H9 (cell line): ENCODE measurements around the gene RPL6. TPM values are rescaled to one million over a fixed set of nuclear protein-coding genes. Genes with fewer than 3 reads are reported as not detected.
A peak's percentile ranks its signal among the peaks of the same experiment; 100 is the strongest.
"Not testable (repeated sequence)": the region's sequence is repeated elsewhere in the genome, so short reads cannot be mapped to it uniquely, and the experiment has no call there.

Experiments used
- DNase-seq: peaks from one replicate; pipeline ENCODE4 v3.0.0-alpha.2; 2017
- H2AFZ ChIP-seq: one replicate; pipeline ENCODE4 v1.6.1; 2013; ENCODE audit warnings: mild to moderate bottlenecking, low read length, control low read depth, moderate library complexity
- H2AK5ac ChIP-seq: 2 replicates; pipeline ENCODE4 v1.6.1; 2013; ENCODE audit warnings: low read length, control low read depth, mixed read lengths; ENCODE audit not compliant: insufficient read length
- H2BK120ac ChIP-seq: one replicate; pipeline ENCODE4 v1.6.1; 2013; ENCODE audit warnings: low read depth, mild to moderate bottlenecking, low read length, control low read depth, inconsistent platforms; ENCODE audit not compliant: poor library complexity, severe bottlenecking
- H2BK12ac ChIP-seq: 2 replicates; pipeline ENCODE4 v1.6.1; 2013; ENCODE audit warnings: low read length, control low read depth, mixed read lengths, low read depth; ENCODE audit not compliant: insufficient read length
- H2BK15ac ChIP-seq: 2 replicates; pipeline ENCODE4 v1.6.1; 2013; ENCODE audit warnings: low read depth, low read length, control low read depth
- H2BK20ac ChIP-seq: one replicate; pipeline ENCODE4 v1.6.1; 2013; ENCODE audit warnings: low read depth, mild to moderate bottlenecking, low read length, control low read depth, inconsistent platforms; ENCODE audit not compliant: poor library complexity, severe bottlenecking
- H2BK5ac ChIP-seq: 2 replicates; pipeline ENCODE4 v1.6.1; 2013; ENCODE audit warnings: low read length, control low read depth, mixed read lengths; ENCODE audit not compliant: insufficient read length
- H3K14ac ChIP-seq: 2 replicates; pipeline ENCODE4 v1.6.1; 2013; ENCODE audit warnings: low read length, control low read depth; ENCODE audit not compliant: insufficient read depth
- H3K18ac ChIP-seq: 2 replicates; pipeline ENCODE4 v1.6.1; 2013; ENCODE audit warnings: low read depth, mild to moderate bottlenecking, mixed read lengths, low read length, control low read depth; ENCODE audit not compliant: insufficient read length
- H3K23ac ChIP-seq: 2 replicates; pipeline ENCODE4 v1.6.1; 2013; ENCODE audit warnings: low read length, control low read depth, mixed read lengths, low read depth; ENCODE audit not compliant: insufficient read length
- H3K23me2 ChIP-seq: 2 replicates; pipeline ENCODE4 v1.6.1; 2013; ENCODE audit warnings: low read depth, mild to moderate bottlenecking, mixed read lengths, low read length, control low read depth; ENCODE audit not compliant: insufficient read length, poor library complexity, severe bottlenecking
- H3K27ac ChIP-seq: 2 replicates; pipeline ENCODE4 v1.5.1; 2013; ENCODE audit warnings: low read length, control low read depth, mixed read lengths, low read depth; ENCODE audit not compliant: insufficient read length
- H3K27me3 ChIP-seq: 2 replicates; pipeline ENCODE4 v1.6.1; 2013; ENCODE audit warnings: low read length, control low read depth, inconsistent platforms; ENCODE audit not compliant: insufficient read depth
- H3K4ac ChIP-seq: 2 replicates; pipeline ENCODE4 v1.6.1; 2013; ENCODE audit warnings: low read depth, mild to moderate bottlenecking, control low read depth, inconsistent platforms, low read length, moderate library complexity
- H3K4me1 ChIP-seq: 2 replicates; pipeline ENCODE4 v1.6.1; 2013; ENCODE audit warnings: low read length, control low read depth, inconsistent platforms; ENCODE audit not compliant: insufficient read depth
- H3K4me2 ChIP-seq: 2 replicates; pipeline ENCODE4 v1.6.1; 2013; ENCODE audit warnings: low read length, control low read depth, mixed read lengths; ENCODE audit not compliant: insufficient read length, insufficient read depth
- H3K56ac ChIP-seq: 2 replicates; pipeline ENCODE4 v1.6.1; 2013; ENCODE audit warnings: low read depth, mild to moderate bottlenecking, mixed read lengths, low read length, control low read depth; ENCODE audit not compliant: insufficient read length
- H3K79me1 ChIP-seq: 2 replicates; pipeline ENCODE4 v1.6.1; 2013; ENCODE audit warnings: low read depth, mild to moderate bottlenecking, moderate library complexity, low read length, control low read depth, inconsistent platforms; ENCODE audit not compliant: insufficient read depth, poor library complexity, severe bottlenecking
- H3K79me2 ChIP-seq: 2 replicates; pipeline ENCODE4 v1.6.1; 2013; ENCODE audit warnings: low read length, control low read depth, inconsistent platforms; ENCODE audit not compliant: insufficient read depth
- H3K9ac ChIP-seq: 2 replicates; pipeline ENCODE4 v1.6.1; 2013; ENCODE audit warnings: low read length, control low read depth, mixed read lengths; ENCODE audit not compliant: insufficient read length; ENCODE audit errors: extremely low read depth
- H3K9me3 ChIP-seq: one replicate; pipeline ENCODE4 v1.6.1; 2013; ENCODE audit warnings: low read depth, low read length, inconsistent platforms; ENCODE audit not compliant: control insufficient read depth
- H3T11ph ChIP-seq: one replicate; pipeline ENCODE4 v1.6.1; 2013; ENCODE audit warnings: mild to moderate bottlenecking, low read length, control low read depth, inconsistent platforms
- H4K20me1 ChIP-seq: one replicate; pipeline ENCODE4 v1.6.1; 2013; ENCODE audit not compliant: control insufficient read depth, insufficient read length, insufficient read depth
- H4K5ac ChIP-seq: 2 replicates; pipeline ENCODE4 v1.6.1; 2013; ENCODE audit warnings: low read depth, mild to moderate bottlenecking, mixed read lengths, low read length, control low read depth; ENCODE audit not compliant: insufficient read length
- H4K8ac ChIP-seq: replicated peaks from 2 replicates; pipeline ENCODE4 v1.6.1; 2013; ENCODE audit warnings: low read length, control low read depth, mixed read lengths, low read depth; ENCODE audit not compliant: insufficient read length
- H4K91ac ChIP-seq: 2 replicates; pipeline ENCODE4 v1.6.1; 2013; ENCODE audit warnings: low read depth, mild to moderate bottlenecking, moderate library complexity, mixed read lengths, low read length, control low read depth; ENCODE audit not compliant: insufficient read length
- H3K27ac Mint-ChIP-seq, 3 experiments: 2 replicates in 2 of 3; 3 replicates in 1 of 3; pipeline ENCODE4 v1.8.0; 2020 to 2021; ENCODE audit warnings: mixed read lengths in 3 of 3, mild to moderate bottlenecking in 1 of 3, moderate library complexity in 1 of 3
- H3K27me3 Mint-ChIP-seq: 2 replicates; pipeline ENCODE4 v1.8.0; 2021; ENCODE audit warnings: low read depth, mild to moderate bottlenecking, moderate library complexity, mixed read lengths
- H3K36me3 Mint-ChIP-seq, 3 experiments: 2 replicates in 2 of 3; 3 replicates in 1 of 3; pipeline ENCODE4 v1.8.0; 2020 to 2021; ENCODE audit warnings: low read depth in 3 of 3, mixed read lengths in 3 of 3; ENCODE audit not compliant: insufficient read depth in 1 of 3
- H3K4me1 Mint-ChIP-seq, 2 experiments: 2 replicates each; pipeline ENCODE4 v1.8.0; 2020; ENCODE audit warnings: mixed read lengths in 2 of 2
- H3K4me3 Mint-ChIP-seq, 2 experiments: 2 replicates in 1 of 2; 3 replicates in 1 of 2; pipeline ENCODE4 v1.8.0; 2020 to 2021; ENCODE audit warnings: mild to moderate bottlenecking in 2 of 2, mixed read lengths in 2 of 2, moderate library complexity in 1 of 2
- H3K9me3 Mint-ChIP-seq, 2 experiments: 2 replicates in 1 of 2; 3 replicates in 1 of 2; pipeline ENCODE4 v1.8.0; 2020; ENCODE audit warnings: mild to moderate bottlenecking in 2 of 2, mixed read lengths in 2 of 2, moderate library complexity in 1 of 2
- CTCF ChIP-seq: fragments of 200-600 bp; sonication (generic); conservative IDR thresholded peaks from 3 replicates; pipeline ENCODE4 v1.8.0; 2021; ENCODE audit warnings: antibody characterized with exemption, mild to moderate bottlenecking
- WGBS: extraction: QIAGEN DNeasy Blood & Tissue Kit; methylation state at CpG from one replicate; pipeline ENCODE4 v1.1.7; 2013; ENCODE audit warnings: missing lambda C conversion rate, low lambda C conversion rate, mixed read lengths; ENCODE audit not compliant: insufficient read length; ENCODE audit errors: extremely low coverage; 5-methylcytosine and 5-hydroxymethylcytosine counted together
- total RNA-seq: library from RNA; stranded (reverse); gene quantifications from 2 replicates; pipeline ENCODE4 v1.2.1, GENCODE V29; 2021

RPL6 gene
- total RNA-seq, 1 experiment from 2014 or later, result 1,921 TPM

GRCh38 chr12:112418273-112418607, 8.8 kb upstream of the RPL6 start:
- H3T11ph ChIP-seq, result no peak overlapping the region
- no peak overlapping the region for H2BK12ac ChIP-seq
- H4K91ac ChIP-seq, result no peak overlapping the region
- WGBS, result no CpG with 5 or more reads among the region's 18 CpGs
- Mint-ChIP-seq H3K27me3 (peaks cover 3% of the 10 kb centered on the region), H3K36me3 (peaks cover 0 to 7% (median 7%) of the 10 kb centered on the region in 3 experiments; a peak in 4 of 7 replicates), H3K4me1 (peaks cover 10 to 13% of the 10 kb centered on the region in 2 experiments; a peak in 2 of 4 replicates), H3K27ac (peak overlapping the region; percentile 90 to 97 (median 94)), H3K9me3 (peaks cover 0 to 3% of the 10 kb centered on the region in 2 experiments; a peak in 1 of 5 replicates), H3K4me3 (peak overlapping the region; percentile 94)
- H2BK15ac ChIP-seq, result no peak overlapping the region
- H3K14ac ChIP-seq, result no peak overlapping the region
- no peak overlapping the region for H2AFZ ChIP-seq
- no peaks in the 10 kb centered on the region for H3K4me1 ChIP-seq
- H2BK120ac ChIP-seq, result no peak overlapping the region
- no peaks in the 10 kb centered on the region for H3K27me3 ChIP-seq
- H3K4me2 ChIP-seq, result peak overlapping the region; percentile 75
- TF ChIP-seq CTCF, result no peak
- no peak overlapping the region for H2BK20ac ChIP-seq
- H3K79me1 ChIP-seq, result no peaks in the 10 kb centered on the region
- H2AK5ac ChIP-seq, result no peak overlapping the region
- H3K18ac ChIP-seq, result peak overlapping the region; percentile 71
- no peak overlapping the region for H3K27ac ChIP-seq
- H4K20me1 ChIP-seq, result no peaks in the 10 kb centered on the region
- no peak for DNase-seq
- no peak overlapping the region for H3K56ac ChIP-seq
- no peak overlapping the region for H4K8ac ChIP-seq
- no peaks in the 10 kb centered on the region for H3K9me3 ChIP-seq
- H3K23me2 ChIP-seq, result peaks cover 3% of the 10 kb centered on the region
- no peak overlapping the region for H3K23ac ChIP-seq
- no peak overlapping the region for H2BK5ac ChIP-seq
- H3K9ac ChIP-seq, result peak overlapping the region; percentile 92
- H4K5ac ChIP-seq, result no peak overlapping the region
- H3K4ac ChIP-seq, result no peak overlapping the region
- H3K79me2 ChIP-seq, result peaks cover 23% of the 10 kb centered on the region

GRCh38 chr12:112415457-112415856, 6.1 kb upstream of the RPL6 start:
- no CpG with 5 or more reads among the region's 4 CpGs for WGBS
- H3K4me2 ChIP-seq, H3K4me3 Mint-ChIP-seq: not testable (repeated sequence)

More at GRCh38 chr12:112415457-112415856, 6.1 kb upstream of the RPL6 start:
- not testable (repeated sequence) for H4K91ac ChIP-seq, H3K14ac ChIP-seq, H4K5ac ChIP-seq, H3K79me2 ChIP-seq, H3K27ac ChIP-seq, H4K20me1 ChIP-seq, H3K4ac ChIP-seq, H3K56ac ChIP-seq, H3K23me2 ChIP-seq, H3K9me3 Mint-ChIP-seq, H3K4me1 ChIP-seq, H4K8ac ChIP-seq, H3K36me3 Mint-ChIP-seq, H3K27me3 ChIP-seq, H2BK15ac ChIP-seq, H3K9me3 ChIP-seq, H3K23ac ChIP-seq, H2BK120ac ChIP-seq, H3T11ph ChIP-seq, H3K18ac ChIP-seq, H2BK12ac ChIP-seq, H2BK20ac ChIP-seq, H3K27me3 Mint-ChIP-seq, H3K27ac Mint-ChIP-seq, DNase-seq, H2AFZ ChIP-seq, H3K79me1 ChIP-seq, H2BK5ac ChIP-seq, H3K4me1 Mint-ChIP-seq, H3K9ac ChIP-seq, H2AK5ac ChIP-seq
